HepG2 (cell line): ENCODE measurements around the gene IMPDH2. TPM values are rescaled to one million over a fixed set of nuclear protein-coding genes. Genes with fewer than 3 reads are reported as not detected.

Source experiments
- ATF2 ChIP-seq: sonication (generic); formaldehyde crosslinking; IDR thresholded peaks from 2 replicates; pipeline ENCODE4 v1.4.0; 2020; ENCODE audit warnings: missing genetic modification reagents
- CSRNP2 ChIP-seq: sonication (generic); formaldehyde crosslinking; conservative IDR thresholded peaks from 2 replicates; pipeline ENCODE4 v1.8.0; 2022; ENCODE audit warnings: low read depth, missing genetic modification reagents
- MNT ChIP-seq: fragments of 450-650 bp; IDR thresholded peaks from 2 replicates; pipeline ENCODE4 v1.6.1; 2016
- ZBTB10 ChIP-seq: sonication (generic); formaldehyde crosslinking; IDR thresholded peaks from 2 replicates; pipeline ENCODE4 v1.4.0; 2020; ENCODE audit warnings: missing genetic modification reagents, borderline replicate concordance
- ZNF280B ChIP-seq: sonication (generic); formaldehyde crosslinking; IDR thresholded peaks from 2 replicates; pipeline ENCODE4 v1.5.0; 2020; ENCODE audit warnings: missing genetic modification reagents, mild to moderate bottlenecking, borderline replicate concordance
- ZNF407 ChIP-seq: sonication (generic); formaldehyde crosslinking; IDR thresholded peaks from one replicate; pipeline ENCODE4 v1.5.1; 2020; ENCODE audit warnings: mild to moderate bottlenecking, missing genetic modification reagents; ENCODE audit errors: not compliant biosample characterization
- ZNF547 ChIP-seq: sonication (generic); formaldehyde crosslinking; IDR thresholded peaks from 2 replicates; pipeline ENCODE4 v1.5.1; 2020; ENCODE audit warnings: mild to moderate bottlenecking, missing genetic modification reagents
- ZNF619 ChIP-seq: sonication (generic); formaldehyde crosslinking; IDR thresholded peaks from 2 replicates; pipeline ENCODE4 v1.4.0; 2020; ENCODE audit warnings: mild to moderate bottlenecking, missing genetic modification reagents
- ZSCAN25 ChIP-seq: sonication (generic); formaldehyde crosslinking; IDR thresholded peaks from 2 replicates; pipeline ENCODE4 v1.8.0; 2022; ENCODE audit warnings: mild to moderate bottlenecking, missing genetic modification reagents
- polyA plus RNA-seq, 8 experiments: library from polyadenylated mRNA; depleted of rRNA in 3 of 8; stranded (reverse) in 7 of 8; unstranded in 1 of 8; fragments of >200 nt; fragmentation: Illumina TruSeq in 4 of 8; extraction: Trizol in 4 of 8; gene quantifications; 2 replicates each; pipeline versions ENCODE4 v1.2.1 to v1.2.3, GENCODE V29; 2011 to 2016; ENCODE audit warnings: low read depth in 4 of 8, missing spikeins in 1 of 8, mixed read lengths in 1 of 8; ENCODE audit not compliant: insufficient read depth in 1 of 8
- total RNA-seq, 5 experiments: library from RNA; depleted of rRNA; stranded (reverse); fragments of >200 nt; fragmentation: Illumina TruSeq; extraction: Trizol; gene quantifications; 2 replicates each; pipeline ENCODE4 v1.2.3, GENCODE V29; 2016; ENCODE audit warnings: low read depth in 1 of 5

The IMPDH2 gene
- total and polyA plus RNA-seq, 2 of the 13 experiments (the other 11 are each of a cell fraction or from before 2014, with no cell fraction given) = 248 to 260 TPM

- TF ChIP-seq ZNF407 (no peak), ZNF547 (CRISPR knock-in tag) (no peak), ZSCAN25 (CRISPR knock-in tag) (no peak), ZNF619 (no peak), CSRNP2 (CRISPR knock-in tag) (no peak), MNT (no peak), ATF2 (CRISPR knock-in tag) (no peak), ZNF280B (CRISPR knock-in tag) (no peak), ZBTB10 (no peak)
Measured at GRCh38 chr3:49013738-49014660, 15.2 kb downstream of the IMPDH2 start (continued).
